Neural crest cell (in vitro differentiated cells): ENCODE data around the gene KIF4A. TPM values are rescaled to one million over a fixed set of nuclear protein-coding genes. Genes with fewer than 3 reads are reported as not detected.
A peak's percentile ranks its signal among the peaks of the same experiment; 100 is the strongest.
"Not testable (repeated sequence)": the region's sequence is repeated elsewhere in the genome, so short reads cannot be mapped to it uniquely, and the experiment has no call there.

ENCODE experiments used
- DNase-seq: peaks from one replicate; pipeline ENCODE4 v3.0.0; 2021; ENCODE audit warnings: low read depth, mixed read lengths, low spot score
- H3K27ac Mint-ChIP-seq: one replicate; pipeline ENCODE4 v1.8.0; 2021; ENCODE audit warnings: mild to moderate bottlenecking, mixed read lengths; ENCODE audit not compliant: unreplicated experiment
- H3K27me3 Mint-ChIP-seq: 2 replicates; pipeline ENCODE4 v1.8.0; 2021; ENCODE audit warnings: low read depth, mild to moderate bottlenecking, mixed read lengths
- H3K36me3 Mint-ChIP-seq: 2 replicates; pipeline ENCODE4 v1.8.0; 2021; ENCODE audit warnings: low read depth, mild to moderate bottlenecking, mixed read lengths
- H3K4me1 Mint-ChIP-seq: 2 replicates; pipeline ENCODE4 v1.8.0; 2021; ENCODE audit warnings: mixed read lengths
- H3K4me3 Mint-ChIP-seq: one replicate; pipeline ENCODE4 v1.8.0; 2021; ENCODE audit warnings: mild to moderate bottlenecking, mixed read lengths
- H3K9me3 Mint-ChIP-seq: 2 replicates; pipeline ENCODE4 v1.8.0; 2021; ENCODE audit warnings: mixed read lengths
- long read RNA-seq: library from polyadenylated mRNA; unstranded; transcript quantifications from one replicate; pipeline ENCODE4 v2.0.0, GENCODE V29; 2020
- total RNA-seq: library from RNA; stranded (reverse); gene quantifications from 2 replicates; pipeline ENCODE4 v1.2.1, GENCODE V29; 2021
- TF ChIP-seq, protein P1 (sequence below): fragments of 200-600 bp; sonication (generic); conservative IDR thresholded peaks from 2 replicates; pipeline ENCODE4 v1.5.0; 2021; ENCODE audit warnings: antibody characterized with exemption, mild to moderate bottlenecking

The KIF4A gene, protein sequence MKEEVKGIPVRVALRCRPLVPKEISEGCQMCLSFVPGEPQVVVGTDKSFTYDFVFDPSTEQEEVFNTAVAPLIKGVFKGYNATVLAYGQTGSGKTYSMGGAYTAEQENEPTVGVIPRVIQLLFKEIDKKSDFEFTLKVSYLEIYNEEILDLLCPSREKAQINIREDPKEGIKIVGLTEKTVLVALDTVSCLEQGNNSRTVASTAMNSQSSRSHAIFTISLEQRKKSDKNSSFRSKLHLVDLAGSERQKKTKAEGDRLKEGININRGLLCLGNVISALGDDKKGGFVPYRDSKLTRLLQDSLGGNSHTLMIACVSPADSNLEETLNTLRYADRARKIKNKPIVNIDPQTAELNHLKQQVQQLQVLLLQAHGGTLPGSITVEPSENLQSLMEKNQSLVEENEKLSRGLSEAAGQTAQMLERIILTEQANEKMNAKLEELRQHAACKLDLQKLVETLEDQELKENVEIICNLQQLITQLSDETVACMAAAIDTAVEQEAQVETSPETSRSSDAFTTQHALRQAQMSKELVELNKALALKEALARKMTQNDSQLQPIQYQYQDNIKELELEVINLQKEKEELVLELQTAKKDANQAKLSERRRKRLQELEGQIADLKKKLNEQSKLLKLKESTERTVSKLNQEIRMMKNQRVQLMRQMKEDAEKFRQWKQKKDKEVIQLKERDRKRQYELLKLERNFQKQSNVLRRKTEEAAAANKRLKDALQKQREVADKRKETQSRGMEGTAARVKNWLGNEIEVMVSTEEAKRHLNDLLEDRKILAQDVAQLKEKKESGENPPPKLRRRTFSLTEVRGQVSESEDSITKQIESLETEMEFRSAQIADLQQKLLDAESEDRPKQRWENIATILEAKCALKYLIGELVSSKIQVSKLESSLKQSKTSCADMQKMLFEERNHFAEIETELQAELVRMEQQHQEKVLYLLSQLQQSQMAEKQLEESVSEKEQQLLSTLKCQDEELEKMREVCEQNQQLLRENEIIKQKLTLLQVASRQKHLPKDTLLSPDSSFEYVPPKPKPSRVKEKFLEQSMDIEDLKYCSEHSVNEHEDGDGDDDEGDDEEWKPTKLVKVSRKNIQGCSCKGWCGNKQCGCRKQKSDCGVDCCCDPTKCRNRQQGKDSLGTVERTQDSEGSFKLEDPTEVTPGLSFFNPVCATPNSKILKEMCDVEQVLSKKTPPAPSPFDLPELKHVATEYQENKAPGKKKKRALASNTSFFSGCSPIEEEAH
- 57.8 and 58.5 TPM in 2 replicates for total RNA-seq
- long read RNA-seq, full-length matches to known transcripts = 6 of 107 reads
- long read RNA-seq, partial matches to known transcripts = 89 of 107 reads
- long read RNA-seq, other reads (novel, unspliced or antisense) = 12 of 107 reads

DNA sequence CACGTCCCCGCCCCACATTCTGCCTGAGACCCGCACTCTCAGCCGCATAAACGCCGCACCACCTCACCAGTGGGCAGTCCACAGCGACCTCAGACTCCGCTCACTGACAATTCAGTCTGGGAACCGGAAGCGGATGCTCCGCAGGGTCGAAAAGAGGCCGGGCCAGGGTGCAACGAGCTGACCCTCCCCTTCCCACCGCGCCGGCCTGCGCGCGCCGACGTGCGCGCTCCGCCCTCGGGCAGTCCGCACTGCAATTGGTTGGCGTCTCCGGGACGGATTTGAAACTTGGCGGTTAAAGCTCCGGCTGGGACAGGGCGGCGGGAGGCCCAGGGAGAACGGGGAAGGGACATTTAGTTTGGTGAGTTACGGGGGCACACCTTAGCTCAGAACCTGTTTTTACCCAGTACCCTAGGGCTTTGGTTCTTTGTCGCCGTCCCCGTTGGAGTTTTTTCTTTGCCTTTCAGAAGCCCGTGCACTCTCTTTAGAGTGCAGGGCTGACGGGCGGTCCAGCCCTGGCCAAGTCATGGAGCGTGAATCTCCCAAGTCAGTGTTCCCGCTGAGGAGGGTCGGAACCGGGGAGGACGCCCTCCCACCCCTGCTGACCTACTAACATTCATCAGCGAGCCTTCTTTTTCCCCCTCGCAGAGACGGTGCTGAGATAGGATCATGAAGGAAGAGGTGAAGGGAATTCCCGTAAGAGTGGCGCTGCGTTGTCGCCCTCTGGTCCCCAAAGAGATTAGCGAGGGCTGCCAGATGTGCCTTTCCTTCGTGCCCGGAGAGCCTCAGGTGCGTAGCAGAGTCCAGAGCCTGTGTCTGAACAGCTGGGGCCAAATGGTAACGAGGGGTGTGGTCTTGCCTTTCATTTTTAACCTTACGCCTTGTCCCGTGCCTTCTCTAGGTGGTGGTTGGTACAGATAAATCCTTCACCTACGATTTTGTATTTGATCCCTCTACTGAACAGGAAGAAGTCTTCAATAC is at the start of gene KIF4A, which contains the start of gene PDZD11:
Gene KIF4A, plus strand, starts transcription at position 312 of the 978 bp plus-strand sequence. Its CDS starts 355 bp downstream, at position 667.
Gene PDZD11, minus strand, starts transcription at position 135 of the 978 bp plus-strand sequence. CDS start 586 bp downstream, outside the sequence.
- DNase-seq = peak; percentile 72
- Mint-ChIP-seq H3K4me3 (peak within 1 kb of the TSS; percentile 96), H3K4me1 (peaks cover 28% of the 10 kb centered on the region), H3K36me3 (peaks cover 5% of the 10 kb centered on the region), H3K27me3 (no peaks in the 10 kb centered on the region), H3K9me3 (no peaks in the 10 kb centered on the region), H3K27ac (peak within 1 kb of the TSS; percentile 98)
- TF ChIP-seq, protein P1, sequence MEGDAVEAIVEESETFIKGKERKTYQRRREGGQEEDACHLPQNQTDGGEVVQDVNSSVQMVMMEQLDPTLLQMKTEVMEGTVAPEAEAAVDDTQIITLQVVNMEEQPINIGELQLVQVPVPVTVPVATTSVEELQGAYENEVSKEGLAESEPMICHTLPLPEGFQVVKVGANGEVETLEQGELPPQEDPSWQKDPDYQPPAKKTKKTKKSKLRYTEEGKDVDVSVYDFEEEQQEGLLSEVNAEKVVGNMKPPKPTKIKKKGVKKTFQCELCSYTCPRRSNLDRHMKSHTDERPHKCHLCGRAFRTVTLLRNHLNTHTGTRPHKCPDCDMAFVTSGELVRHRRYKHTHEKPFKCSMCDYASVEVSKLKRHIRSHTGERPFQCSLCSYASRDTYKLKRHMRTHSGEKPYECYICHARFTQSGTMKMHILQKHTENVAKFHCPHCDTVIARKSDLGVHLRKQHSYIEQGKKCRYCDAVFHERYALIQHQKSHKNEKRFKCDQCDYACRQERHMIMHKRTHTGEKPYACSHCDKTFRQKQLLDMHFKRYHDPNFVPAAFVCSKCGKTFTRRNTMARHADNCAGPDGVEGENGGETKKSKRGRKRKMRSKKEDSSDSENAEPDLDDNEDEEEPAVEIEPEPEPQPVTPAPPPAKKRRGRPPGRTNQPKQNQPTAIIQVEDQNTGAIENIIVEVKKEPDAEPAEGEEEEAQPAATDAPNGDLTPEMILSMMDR = no peak

DNA sequence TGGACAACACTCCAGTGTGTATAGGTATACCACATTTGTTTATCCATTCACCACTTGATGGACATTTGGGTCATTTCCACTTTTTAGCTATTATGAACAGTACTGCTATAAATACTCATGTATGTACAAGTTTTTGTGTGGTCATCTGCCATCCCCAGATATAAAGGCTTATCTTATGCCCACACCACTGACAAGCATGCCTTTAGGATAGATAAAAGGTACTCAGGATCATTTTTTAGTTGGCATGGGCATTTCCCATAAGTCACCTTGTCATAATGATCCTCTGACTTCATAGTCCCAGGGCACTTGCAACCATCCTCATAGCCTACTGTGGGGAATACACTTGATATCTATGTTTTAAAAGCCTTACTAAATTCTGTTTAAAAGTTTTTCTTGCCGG is 49.2 kb upstream of the KIF4A start:
- H3K27ac Mint-ChIP-seq = no peak overlapping the region
- TF ChIP-seq, protein P1 = no peak
- no peak for DNase-seq
- H3K4me1 Mint-ChIP-seq = no peaks in the 10 kb centered on the region
- no peak overlapping the region for H3K4me3 Mint-ChIP-seq
- H3K9me3 Mint-ChIP-seq = peaks cover 9% of the 10 kb centered on the region
- no peaks in the 10 kb centered on the region for H3K27me3 Mint-ChIP-seq
- peaks cover 2% of the 10 kb centered on the region for H3K36me3 Mint-ChIP-seq

DNA sequence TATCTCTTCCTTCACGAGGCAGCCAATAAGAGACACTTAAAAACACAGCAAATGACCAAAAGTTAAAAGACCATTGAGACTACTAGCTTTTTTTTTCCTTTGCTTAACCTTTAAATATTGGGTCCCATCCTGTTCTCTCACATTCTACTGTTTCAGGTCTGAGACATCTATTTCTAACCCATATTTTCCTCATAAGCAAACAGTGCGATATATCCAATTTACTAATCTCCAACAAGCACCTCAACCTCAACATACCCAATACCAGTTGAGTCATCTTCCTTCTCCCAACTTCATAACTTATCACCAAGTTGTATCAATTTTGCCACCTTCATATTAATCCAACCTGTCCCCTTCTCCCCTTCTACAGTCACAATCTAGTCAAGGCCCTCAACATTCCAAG is 48.4 kb upstream of the KIF4A start:
- H3K27ac Mint-ChIP-seq = no peak overlapping the region
- TF ChIP-seq, protein P1 = no peak
- no peak overlapping the region for H3K4me3 Mint-ChIP-seq
- H3K4me1 Mint-ChIP-seq = no peaks in the 10 kb centered on the region
- no peaks in the 10 kb centered on the region for H3K27me3 Mint-ChIP-seq
- no peak for DNase-seq
- H3K9me3 Mint-ChIP-seq = peaks cover 6% of the 10 kb centered on the region
- peaks cover 2% of the 10 kb centered on the region for H3K36me3 Mint-ChIP-seq

DNA sequence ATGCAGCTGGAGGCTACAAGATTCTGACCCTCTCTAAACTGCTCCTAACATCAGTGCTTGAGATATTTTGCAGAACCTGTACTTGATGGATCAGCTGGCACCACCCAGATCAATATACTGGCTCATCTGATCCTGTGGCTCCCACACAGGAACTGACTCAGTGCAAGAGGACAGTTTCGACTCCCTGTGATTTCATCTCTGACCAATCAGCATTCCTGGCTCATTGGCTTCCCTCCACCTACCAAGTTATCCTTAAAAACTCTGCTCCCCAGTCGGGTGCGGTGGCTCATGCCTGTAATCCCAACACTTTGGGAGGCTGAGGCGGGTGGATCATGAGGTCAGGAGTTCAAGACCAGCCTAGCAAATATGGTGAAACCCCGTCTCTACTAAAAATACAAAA is 46.3 kb upstream of the KIF4A start:
- H3K9me3 Mint-ChIP-seq, H3K4me1 Mint-ChIP-seq, H3K36me3 Mint-ChIP-seq, H3K27me3 Mint-ChIP-seq, DNase-seq, H3K4me3 Mint-ChIP-seq, H3K27ac Mint-ChIP-seq: not testable (repeated sequence)

DNA sequence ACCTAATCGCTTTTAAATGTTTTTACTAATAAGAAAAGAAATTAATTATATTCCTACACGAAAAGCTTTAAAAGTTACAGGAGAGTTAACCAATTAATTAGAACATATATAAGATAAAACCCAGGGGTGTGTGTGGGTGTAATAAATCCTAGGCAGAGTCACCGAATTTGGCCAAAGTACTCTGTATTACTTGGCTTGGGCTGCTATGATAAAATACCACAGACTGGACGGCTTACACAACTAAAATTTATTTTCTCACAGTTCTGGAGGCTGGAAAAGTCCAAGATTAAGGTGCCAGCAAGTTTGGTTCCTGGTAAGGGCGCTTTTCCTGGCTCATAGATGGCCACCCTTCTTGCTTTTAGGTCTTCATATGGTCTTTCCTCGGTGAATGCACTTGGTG is 45.0 kb upstream of the KIF4A start:
- H3K36me3 Mint-ChIP-seq = peaks cover 2% of the 10 kb centered on the region
- H3K27me3 Mint-ChIP-seq = no peaks in the 10 kb centered on the region

More for the DNA sequence above, 45.0 kb upstream of the KIF4A start:
- no peak for DNase-seq
- Mint-ChIP-seq H3K9me3 (peaks cover 7% of the 10 kb centered on the region), H3K4me3 (no peak overlapping the region), H3K4me1 (no peaks in the 10 kb centered on the region), H3K27ac (no peak overlapping the region)
- TF ChIP-seq, protein P1 = no peak
